HG02943 (cell line): Measurements from ENCODE around the gene PSMF1.

ENCODE experiments used
- ATAC-seq: cut with Tn5 transposase; IDR thresholded peaks from one replicate; pipeline ENCODE4 v1.9.1; 2021; ENCODE audit warnings: mild to moderate bottlenecking, low read depth, moderate library complexity; ENCODE audit not compliant: unreplicated experiment

The PSMF1 gene

DNA sequence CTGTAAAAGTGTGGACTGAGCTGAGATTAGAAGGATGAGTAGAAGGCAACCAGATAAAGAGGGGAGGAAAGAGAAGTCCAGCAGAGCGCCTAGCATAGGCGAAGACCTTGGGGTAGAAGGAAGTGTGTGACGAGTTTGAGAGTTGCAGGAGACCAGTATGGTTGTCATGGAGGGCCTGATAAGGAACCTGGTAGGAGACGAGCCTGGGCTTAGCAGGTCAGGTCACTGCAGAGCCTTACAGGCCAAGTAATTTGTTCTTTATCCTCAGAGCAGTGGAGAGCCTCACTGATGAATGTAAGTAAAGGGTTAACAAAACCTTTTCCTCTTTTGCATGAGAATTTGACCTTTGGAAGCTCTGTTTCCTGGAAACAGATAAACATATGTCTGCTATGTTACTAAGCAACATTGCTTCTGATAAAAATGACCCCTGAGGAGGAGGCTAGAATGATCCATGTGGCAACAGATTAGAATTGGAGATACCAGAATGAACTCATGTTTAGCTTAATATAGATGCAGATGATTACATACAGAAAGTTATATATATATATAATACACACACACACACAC, 69.3 kb downstream of the PSMF1 start:
- no peak for ATAC-seq

GRCh38 chr20:1188347-1188746, 69.9 kb downstream of the PSMF1 start:
- ATAC-seq, result no peak

GRCh38 chr20:1189827-1190226, 71.4 kb downstream of the PSMF1 start:
- no peak for ATAC-seq

DNA sequence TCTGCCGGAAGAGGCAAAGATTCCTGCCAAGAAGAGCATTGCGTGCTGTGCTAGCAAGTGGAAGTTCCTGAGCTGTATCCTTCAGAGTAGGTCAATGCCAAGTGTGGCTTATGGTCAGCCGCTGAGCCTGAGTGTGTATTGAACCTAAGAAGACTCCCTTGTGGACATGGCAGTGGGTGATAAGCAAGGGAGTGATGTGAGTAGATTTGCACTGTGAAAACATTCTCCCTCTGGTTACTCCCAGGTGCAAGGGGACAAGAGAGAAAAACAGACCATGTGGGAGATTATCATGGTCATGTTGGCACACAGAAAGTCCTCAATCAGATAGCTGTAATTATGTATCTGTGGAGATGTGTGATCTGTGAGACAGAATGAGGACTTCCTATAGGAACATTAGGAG, 72.4 kb downstream of the PSMF1 start:
- ATAC-seq, result no peak

- no peak for ATAC-seq
These were observed 72.9 kb downstream of the PSMF1 start for GRCh38 chr20:1191299-1191698.

- no peak for ATAC-seq
These were observed 76.8 kb downstream of the PSMF1 start for GRCh38 chr20:1195226-1195625.

GRCh38 chr20:1196634-1197033, 78.2 kb downstream of the PSMF1 start:
- no peak for ATAC-seq

DNA sequence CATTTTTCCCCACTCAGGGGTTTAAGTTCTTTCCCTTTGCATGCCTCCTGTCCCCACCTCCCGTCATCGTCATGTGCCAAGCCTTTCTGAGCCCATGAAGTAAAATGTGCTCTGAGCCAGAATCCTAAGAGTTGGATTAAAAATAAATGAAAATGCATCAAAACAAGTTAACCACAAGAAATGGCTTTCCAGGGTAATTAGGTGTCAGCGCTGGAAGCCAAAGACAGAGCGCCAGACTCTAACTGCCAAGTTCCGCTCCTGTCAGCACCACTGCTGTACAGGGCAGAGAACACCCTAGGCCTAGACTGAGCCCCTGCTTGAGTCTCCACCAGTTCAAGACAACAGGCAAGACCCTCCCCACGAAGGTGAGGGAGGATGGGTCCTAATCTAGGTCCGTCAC, 79.4 kb downstream of the PSMF1 start:
- no peak for ATAC-seq

- no peak for ATAC-seq
These were observed 80.3 kb downstream of the PSMF1 start for GRCh38 chr20:1198751-1199150.

DNA sequence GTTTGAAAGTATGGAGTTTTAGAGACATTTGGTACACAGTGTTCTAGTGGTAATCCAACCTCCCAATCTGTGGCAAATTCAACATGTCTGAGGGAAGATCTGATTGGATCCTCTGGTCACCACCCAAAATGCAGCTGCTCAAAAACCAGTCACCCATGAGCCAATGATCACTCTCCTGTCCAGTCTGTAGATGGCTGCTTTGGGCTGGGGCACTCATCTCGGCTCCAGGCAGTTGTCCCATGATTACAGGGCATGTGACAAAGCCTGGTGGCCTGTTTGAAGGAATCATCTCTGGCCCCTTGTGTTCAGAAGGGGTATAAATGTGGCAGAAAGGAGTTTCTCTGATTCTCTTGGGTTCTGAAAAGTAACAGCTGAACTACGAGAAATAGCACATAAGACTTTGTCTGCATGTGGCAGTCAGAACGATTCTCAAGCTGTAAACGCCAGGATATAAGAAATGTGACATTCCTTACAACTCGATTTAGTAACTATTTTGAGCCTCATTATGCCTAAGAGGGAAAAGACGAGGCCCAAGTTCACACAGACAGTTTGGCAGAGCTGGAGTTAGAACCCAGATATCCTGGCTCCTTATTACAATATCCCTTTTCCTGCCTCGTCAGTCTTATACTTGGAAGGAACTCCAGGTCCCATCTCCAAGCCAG, 80.9 kb downstream of the PSMF1 start:
- ATAC-seq, result no peak

GRCh38 chr20:1199964-1200363, 81.6 kb downstream of the PSMF1 start:
- ATAC-seq, result no peak

- ATAC-seq, result no peak
These were observed 84.5 kb downstream of the PSMF1 start, which contains the start of gene C20orf202 for GRCh38 chr20:1202762-1203504. C20orf202 (plus strand) TSS chr20:1203454; CDS start chr20:1203586, 132 bp downstream.

- ATAC-seq, result no peak
These were observed 85.2 kb downstream of the PSMF1 start for GRCh38 chr20:1203630-1204029.

- no peak for ATAC-seq
These were observed 85.7 kb downstream of the PSMF1 start for GRCh38 chr20:1204113-1204512.

DNA sequence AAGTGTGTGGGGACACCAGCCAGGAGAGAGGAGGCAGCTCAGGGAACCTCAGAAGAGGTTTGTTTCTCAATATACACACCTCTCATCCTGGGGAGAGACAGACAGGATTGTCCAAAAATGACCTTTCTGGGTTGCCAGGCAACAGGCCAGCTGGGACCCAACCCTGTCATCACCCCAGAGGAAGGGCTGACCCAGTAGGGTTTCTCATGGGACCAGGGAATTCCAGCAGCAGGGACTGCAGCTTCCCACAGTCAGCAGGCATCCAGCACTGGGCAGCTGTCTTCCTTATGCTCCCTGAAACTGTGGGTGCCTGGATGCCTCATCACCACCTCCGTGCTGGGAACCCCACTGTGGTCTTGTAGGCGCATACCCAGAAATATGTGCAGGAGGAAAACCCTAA, 86.2 kb downstream of the PSMF1 start:
- ATAC-seq, result no peak

DNA sequence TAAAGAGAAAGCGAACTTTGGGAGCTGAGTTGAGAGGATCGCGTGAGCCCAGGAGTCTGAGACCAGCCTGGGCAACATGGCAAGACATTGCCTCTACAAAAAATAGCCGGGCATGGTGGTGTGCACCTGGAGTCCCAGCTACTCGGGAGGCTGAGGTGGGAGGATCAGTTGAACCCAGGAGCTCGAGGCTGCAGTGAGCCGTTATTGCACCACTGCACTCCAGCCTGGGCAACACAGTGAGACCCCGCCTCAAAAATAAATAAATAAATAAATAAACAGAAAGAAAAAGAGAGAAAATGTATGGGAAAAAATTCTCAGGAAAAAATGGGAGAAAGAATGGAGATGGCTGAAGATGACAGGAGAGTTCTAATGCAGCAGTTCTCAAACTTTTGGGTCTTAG, 87.4 kb downstream of the PSMF1 start:
- ATAC-seq, result no peak

- no peak for ATAC-seq
These were observed 88.2 kb downstream of the PSMF1 start for GRCh38 chr20:1206366-1207148.

- no peak for ATAC-seq
These were observed 89.0 kb downstream of the PSMF1 start for GRCh38 chr20:1207293-1207878.

DNA sequence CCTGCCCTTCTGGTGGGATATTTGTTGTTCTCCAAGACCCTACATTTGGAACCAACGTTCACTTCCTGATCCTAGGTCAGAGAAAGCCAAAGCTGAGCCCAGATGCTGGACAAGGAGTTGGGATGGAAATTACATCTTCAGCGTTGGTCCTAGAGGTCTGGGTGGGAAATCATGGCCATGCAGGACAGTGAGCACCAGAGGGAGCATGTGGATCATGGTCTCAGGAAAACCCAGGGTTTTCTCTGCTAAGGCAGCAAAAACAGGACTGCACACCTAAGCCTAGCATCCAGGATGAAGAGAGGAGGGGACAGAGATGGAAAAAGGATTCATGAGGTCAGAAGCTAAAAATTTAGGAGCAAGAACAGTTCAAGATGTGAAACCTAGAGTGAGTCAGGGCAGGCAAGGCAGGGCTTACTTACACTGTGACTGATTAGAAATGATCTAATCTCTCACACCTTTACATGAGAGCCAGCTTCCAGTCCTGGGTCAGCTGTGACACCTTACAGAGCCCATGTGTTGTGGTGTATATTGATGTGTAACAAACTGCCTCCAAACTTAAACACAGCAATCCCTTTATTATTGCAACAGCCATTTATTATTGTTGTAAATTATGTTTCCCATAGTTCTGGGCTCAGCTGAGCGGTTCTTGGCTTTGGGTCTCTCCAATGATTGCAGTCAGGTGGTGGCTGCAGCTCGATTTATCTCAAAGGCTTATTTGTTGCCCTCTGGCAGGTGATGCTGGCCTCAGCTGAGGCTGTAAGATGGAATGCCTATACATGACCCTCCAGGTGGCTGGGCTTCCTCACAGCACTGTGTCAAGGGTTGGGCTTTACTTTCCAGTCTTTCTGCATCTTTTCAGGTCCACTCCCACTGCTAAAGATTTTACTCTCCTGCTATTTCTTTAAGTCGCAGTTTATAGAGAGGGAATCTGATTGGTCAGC, 91.3 kb downstream of the PSMF1 start:
- no peak for ATAC-seq

DNA sequence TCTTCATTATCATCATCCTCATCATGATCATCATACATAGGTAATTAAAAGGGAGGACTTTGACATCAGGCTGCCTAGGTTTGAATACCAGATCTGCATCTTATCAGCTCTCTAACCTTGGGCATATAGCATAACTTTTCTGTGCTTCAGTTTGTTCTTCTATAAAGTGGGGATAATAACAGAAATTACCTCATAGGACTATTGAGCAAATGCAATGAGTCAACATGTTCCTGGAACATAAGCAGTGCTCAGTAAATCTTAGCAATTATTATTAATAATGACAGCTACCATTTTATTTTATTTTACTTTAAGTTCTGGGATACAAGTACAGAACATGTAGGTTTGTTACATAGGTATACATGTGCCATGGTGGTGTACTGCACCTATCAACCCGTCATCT, 92.1 kb downstream of the PSMF1 start:
- ATAC-seq, result no peak
